SKM-1 treated with dmso at 0.1 percent for 144 hours (cell line): ENCODE measurements around the gene POLR1A.

Source experiments
- DNase-seq: peaks from one replicate; lab custom pipeline; 2025; ENCODE audit not compliant: unreplicated experiment; lab: John Stamatoyannopoulos, UW

POLR1A gene

DNA sequence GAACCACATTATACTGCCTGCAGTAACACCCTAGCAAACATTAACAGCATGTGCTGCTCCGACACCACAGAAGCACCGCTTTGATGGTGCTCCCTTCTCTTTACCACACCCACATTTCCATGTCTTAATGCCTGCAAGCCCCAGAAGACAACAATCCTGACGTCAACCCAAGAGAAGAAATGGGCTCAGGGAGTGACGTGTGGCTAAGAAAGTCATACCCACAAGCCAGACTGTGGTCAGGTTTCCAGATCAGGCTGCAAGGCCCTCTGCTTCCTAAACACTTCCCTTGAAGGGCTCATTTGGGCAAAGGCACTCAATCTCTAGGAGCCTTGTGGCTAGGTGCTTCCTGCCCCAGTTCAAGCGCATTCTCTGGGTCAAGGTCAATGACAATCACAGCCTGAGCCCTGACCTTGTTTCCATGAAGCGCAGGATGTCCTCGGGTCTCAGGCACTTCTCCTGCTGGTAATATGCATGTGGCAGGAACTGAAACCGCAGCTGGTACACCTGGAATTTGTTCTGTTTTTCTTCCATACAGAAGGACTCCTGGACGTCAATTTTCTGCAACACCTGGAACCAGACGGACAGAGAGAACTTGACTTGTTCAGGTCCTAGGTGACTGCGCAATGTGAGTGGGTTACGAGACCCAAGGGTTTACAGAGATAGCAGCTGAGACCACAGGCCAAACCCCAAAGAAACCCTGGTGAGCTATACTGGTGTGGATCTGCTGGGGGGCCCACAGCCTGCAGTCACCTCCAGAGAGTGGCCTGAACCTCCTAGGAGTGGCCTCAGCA lies 67.2 kb downstream of the POLR1A start:
- peak; percentile 80 for DNase-seq

DNA sequence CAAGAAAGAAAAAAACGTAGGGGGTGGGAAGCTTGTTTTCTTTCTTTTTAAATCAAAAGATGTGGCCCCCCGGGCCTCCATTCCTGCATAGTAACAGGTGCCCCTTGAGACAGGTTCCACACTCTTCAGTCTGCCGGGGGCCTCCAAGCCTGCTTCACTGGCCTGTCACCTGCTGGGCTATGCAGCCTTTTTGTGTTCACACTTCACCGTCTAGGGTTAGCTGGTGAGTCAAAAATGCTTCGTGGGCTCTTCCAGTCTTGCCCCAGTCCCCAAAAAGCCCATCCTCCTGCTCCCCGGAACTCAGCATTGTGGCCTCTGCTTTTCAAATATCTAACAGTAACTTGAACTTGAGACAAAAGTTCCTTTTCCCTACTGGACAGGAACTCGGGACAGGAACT lies 67.9 kb downstream of the POLR1A start:
- no peak for DNase-seq

- no peak for DNase-seq
Measured at GRCh38 chr2:86037141-86037794, 68.4 kb downstream of the POLR1A start.

DNA sequence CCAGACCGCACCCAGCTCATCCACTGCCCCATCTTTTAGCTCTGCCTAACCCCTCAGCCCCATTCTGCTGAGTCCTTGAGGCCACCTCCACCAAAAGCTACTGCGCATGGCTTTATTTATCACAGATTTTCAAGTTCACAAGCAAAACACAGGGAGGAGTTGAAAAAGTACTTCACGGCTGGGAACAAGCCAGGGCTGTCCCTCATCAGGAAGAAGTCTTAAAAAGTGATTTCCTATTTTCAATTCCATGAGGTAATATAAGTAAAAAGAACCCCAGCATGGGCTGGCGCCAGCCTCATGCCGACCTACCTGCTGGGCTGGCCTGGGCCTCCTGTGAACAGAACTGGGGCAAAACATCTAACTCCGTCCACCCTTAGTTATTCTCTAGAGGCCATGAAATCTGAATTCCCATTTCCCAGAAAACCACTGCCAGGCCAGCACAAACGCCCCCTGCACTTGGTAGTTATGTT lies 69.0 kb downstream of the POLR1A start:
- no peak for DNase-seq

DNA sequence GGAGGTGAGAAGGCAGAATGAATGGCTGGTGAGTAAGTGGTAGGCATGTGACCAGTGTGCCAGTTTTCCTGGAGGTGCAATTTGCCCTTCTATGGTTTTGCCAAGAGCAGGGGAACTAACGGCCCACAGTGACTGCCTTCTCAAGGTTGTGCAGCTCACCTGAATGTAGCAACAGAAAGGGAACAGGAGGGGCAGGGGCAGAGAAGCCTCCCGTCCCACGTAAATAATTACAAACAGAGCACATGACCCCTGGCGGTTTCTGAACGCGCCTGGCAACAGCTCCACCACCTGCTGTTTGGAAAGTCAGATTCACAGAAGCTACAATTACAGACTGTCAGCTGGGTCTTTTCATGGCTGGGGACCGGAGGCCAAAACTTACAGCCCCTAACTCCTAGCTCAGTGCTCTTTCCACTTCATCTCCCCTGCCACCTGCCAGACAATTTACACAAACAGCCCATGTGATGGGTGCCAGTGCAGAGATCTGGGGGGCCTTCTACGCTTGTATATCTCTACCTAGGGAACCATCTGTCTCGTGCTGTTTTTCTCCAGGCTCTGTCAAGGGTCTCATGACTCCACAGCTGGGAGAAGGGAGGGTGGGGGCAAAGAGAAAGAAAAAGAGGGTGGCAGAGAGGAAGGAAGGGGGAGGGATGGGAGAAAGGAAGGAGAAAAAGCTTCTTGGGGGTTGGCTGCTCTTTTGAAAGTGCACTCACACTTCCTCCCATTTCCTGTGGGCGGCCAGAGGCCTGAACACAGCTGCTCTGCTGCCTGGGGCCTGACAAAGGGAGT lies 69.6 kb downstream of the POLR1A start:
- DNase-seq = peak; percentile 94

GRCh38 chr2:86035376-86035882 lies 70.3 kb downstream of the POLR1A start:
- no peak for DNase-seq

DNA sequence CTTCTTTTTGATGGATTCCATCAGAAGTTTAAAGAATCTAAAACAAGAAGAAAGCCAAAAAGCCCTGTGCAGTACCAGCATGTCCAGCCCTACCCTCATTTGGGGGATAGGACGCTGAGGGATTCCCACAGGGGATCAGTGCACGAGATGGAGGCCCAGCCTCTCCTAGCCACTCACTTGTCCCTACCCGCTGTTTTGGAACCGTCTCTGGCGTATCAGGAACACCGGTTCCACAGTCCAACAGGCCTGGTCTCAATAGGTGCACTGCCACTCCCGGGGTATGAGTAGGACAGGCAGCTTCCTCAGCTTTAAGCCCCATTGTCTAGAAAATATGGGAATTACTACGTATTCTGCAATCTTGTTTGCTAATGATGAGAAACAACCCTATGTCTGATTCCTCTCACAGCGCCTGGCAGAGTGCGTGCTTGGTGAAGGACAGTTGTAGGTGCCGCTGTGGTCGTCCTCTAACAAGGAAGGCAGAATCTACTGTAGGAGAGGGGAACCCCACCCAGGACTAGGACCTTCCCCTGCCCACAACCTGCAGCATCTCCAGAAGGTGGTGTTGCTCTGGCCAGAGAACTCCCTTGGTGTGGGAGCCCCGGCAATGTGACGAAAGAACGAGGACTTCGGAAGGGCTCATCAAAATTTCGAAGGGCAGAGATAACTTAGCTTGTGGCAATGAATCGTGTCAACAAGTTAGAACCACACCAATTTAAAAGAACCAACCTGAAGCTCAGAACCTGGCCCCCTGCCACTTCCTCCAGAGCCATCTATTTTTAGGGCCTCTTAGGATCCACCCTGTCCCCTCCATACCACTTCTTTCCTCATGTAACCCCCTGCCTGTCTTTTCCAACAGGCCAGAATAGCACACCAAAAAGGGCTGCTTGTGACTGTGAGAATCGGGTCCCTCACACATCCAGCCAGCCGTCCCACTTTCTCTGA lies 71.7 kb downstream of the POLR1A start:
- no peak for DNase-seq

DNA sequence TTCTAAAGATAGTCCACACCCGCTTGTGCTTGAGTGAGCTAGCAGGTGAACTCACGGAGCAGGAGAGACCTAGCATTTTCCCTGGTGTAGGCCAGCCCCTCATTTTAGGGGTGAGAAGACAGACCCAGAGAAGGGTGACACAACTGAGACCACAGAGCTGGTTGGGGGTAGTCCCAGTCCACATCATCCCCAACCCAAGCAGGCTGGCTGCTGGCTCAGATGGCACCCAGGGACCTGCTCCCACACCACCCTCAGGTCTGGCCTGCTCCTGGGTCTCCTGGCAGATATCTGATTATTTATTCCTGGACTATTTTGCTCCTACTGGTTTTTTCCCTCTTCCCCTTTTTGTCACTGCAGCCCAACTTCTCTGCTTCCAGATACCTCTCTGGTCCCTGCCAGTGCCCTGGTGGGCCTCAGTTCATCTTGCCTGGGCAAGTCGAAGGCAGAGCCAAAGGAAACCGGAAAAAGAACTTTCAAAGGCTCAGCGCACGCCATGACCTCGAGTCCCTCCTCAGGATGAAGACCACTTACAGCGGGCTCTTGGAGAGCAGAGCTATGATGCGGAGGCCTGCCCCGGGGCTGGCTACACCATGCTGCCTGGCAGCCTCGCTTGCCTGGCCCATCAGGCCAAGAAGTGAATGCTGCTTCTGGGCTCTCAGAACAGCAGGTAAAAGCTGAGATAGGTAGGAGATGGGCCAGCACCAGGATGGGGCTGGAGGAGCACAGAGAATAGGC lies 72.7 kb downstream of the POLR1A start:
- no peak for DNase-seq

- no peak for DNase-seq
Measured at GRCh38 chr2:86031606-86032005, 74.1 kb downstream of the POLR1A start.

DNA sequence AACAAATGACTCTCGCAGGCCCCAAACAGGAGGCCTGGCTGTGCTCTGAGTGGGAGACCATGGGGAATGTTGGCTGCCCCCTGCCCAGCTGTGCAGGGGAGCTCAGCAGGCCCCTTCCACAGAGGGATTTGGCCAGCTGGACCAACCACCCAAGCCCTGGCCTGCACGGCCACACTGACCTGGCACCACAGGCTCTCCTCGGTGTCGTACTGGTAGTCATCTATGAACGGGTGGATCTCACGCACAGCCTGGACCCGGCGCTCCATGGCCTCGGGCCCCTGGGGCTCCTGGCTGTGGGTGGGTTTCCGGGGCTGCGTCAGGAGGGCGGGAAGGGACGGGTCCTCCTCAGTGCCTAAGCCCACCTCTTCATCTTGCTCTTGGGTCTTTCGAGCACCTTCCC lies 74.5 kb downstream of the POLR1A start:
- no peak for DNase-seq

GRCh38 chr2:86029873-86030272 lies 75.8 kb downstream of the POLR1A start:
- no peak for DNase-seq

GRCh38 chr2:86028766-86029381 lies 76.8 kb downstream of the POLR1A start:
- no peak for DNase-seq

DNA sequence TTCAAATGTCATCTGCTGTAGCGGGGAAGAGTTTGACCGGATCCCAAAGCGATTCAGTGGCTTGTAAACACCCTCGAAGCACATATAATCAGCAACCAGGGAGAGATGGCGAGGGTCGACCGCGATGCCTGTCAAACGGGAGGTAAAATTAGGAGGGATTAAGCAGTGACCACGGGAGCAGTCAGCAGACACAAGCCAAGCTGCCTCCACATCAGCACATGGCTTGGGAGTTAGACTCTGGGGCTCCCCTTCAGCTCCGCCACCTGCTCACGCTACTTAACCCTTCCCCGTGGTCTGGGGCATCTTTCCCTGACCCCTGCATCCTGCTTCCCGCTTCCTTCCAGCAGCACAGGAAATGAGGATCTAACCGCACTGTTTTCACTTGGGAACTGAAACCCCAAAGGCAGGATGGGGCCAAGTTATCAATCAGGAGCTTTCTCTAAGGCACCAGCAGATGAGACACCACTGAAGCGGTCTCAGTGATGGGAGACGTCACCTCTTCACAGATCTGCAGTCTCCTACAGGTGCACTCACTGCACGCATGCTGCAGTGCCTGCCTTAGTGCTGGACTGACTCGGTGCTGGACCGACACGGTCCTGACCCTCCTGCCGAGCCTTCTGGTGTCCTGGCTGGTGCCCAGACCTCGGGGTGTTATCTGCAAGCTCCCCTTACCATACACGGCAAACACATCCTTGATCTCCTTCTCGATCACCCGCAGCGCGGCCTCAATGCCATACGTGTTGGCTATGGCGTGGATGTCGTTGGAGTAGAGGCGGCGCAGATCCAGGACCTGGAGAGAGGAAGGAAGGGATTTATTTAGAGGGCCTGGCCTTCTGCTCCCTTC lies 77.5 kb downstream of the POLR1A start:
- no peak for DNase-seq

GRCh38 chr2:86027196-86027921 lies 78.3 kb downstream of the POLR1A start:
- DNase-seq = no peak

GRCh38 chr2:86026744-86027065 lies 79.0 kb downstream of the POLR1A start:
- DNase-seq = no peak

DNA sequence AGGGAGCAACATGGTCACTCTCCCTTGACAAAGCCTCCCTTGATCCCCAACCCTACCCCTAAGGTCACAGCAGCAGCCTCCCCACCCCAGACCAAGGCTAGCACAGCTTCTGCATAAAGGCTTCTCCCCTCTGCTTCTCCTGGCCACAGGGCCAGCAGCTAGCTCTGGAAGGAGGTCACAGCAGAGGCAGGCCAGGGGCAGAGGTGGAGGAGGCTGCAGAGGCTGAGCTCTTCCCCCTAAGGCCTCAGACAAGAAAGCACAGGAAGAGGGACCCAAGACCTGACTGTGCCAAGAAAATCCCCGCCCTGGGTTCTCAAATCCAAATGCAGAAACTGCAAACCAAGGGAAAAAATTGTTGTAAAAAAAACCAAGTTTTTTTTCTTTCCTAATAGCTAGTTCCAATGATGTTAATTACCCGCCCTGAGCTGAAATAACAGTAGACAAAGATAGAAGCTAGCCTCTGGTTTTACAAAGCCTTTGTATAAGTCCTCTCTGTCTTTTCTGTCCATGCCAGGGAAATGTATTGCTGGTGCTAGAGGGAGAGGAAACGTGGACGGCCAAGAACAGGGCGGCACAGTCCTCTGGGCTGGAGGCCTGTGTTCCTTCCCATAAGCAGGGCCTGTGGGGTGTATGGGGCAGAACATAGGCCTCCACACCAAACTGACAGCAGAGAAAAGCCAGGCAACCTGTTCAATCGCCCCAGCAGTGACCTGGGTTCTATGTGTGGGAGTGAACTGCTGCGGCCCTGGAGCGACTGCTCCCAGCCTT lies 79.5 kb downstream of the POLR1A start:
- no peak for DNase-seq

- DNase-seq = no peak
Measured at GRCh38 chr2:86025229-86025820, 80.4 kb downstream of the POLR1A start.
